TTC549 (cell line): ENCODE measurements around the gene SPDYE2.
"Not testable (repeated sequence)": the region's sequence is repeated elsewhere in the genome, so short reads cannot be mapped to it uniquely, and the experiment has no call there.

ENCODE experiments used
- FAIRE-seq: peaks from 2 replicates; lab custom pipeline; 2012; peaks lifted over from hg19 to GRCh38; lab: Jason Lieb, UNC

The SPDYE2 gene

GRCh38 chr7:102542083-102542482, 8.9 kb upstream of the SPDYE2 start:
- not testable (repeated sequence) for FAIRE-seq

GRCh38 chr7:102542771-102543170, 8.3 kb upstream of the SPDYE2 start:
- FAIRE-seq, result not testable (repeated sequence)

- not testable (repeated sequence) for FAIRE-seq
Measured at GRCh38 chr7:102543596-102543995, 7.4 kb upstream of the SPDYE2 start, which contains the start of gene UPK3BL2. Gene UPK3BL2 (minus strand): TSS chr7:102543696. CDS start chr7:102543636, 60 bp downstream.

- FAIRE-seq, result not testable (repeated sequence)
Measured at GRCh38 chr7:102544372-102544771, 6.7 kb upstream of the SPDYE2 start.

GRCh38 chr7:102545288-102545687, 5.7 kb upstream of the SPDYE2 start:
- not testable (repeated sequence) for FAIRE-seq

- not testable (repeated sequence) for FAIRE-seq
Measured at GRCh38 chr7:102546353-102546752, 4.7 kb upstream of the SPDYE2 start.

- not testable (repeated sequence) for FAIRE-seq
Measured at GRCh38 chr7:102568620-102569019, 17.6 kb downstream of the SPDYE2 start.

- not testable (repeated sequence) for FAIRE-seq
Measured at GRCh38 chr7:102572261-102573239, 21.5 kb downstream of the SPDYE2 start, which contains the start of gene POLR2J3. Gene POLR2J3 (minus strand): TSS chr7:102572583. CDS start chr7:102572521, 62 bp downstream.

- FAIRE-seq, result not testable (repeated sequence)
Measured at GRCh38 chr7:102574607-102575006, 23.6 kb downstream of the SPDYE2 start.

GRCh38 chr7:102576363-102576762, 25.3 kb downstream of the SPDYE2 start:
- not testable (repeated sequence) for FAIRE-seq

- not testable (repeated sequence) for FAIRE-seq
Measured at GRCh38 chr7:102577315-102578240, 26.6 kb downstream of the SPDYE2 start.

GRCh38 chr7:102578486-102578885, 27.5 kb downstream of the SPDYE2 start:
- FAIRE-seq, result not testable (repeated sequence)

- FAIRE-seq, result not testable (repeated sequence)
Measured at GRCh38 chr7:102581722-102582121, 30.7 kb downstream of the SPDYE2 start.

- FAIRE-seq, result not testable (repeated sequence)
Measured at GRCh38 chr7:102583495-102583894, 32.5 kb downstream of the SPDYE2 start.

GRCh38 chr7:102589857-102590256, 38.8 kb downstream of the SPDYE2 start:
- FAIRE-seq, result not testable (repeated sequence)

- FAIRE-seq, result not testable (repeated sequence)
Measured at GRCh38 chr7:102592477-102593019, 41.5 kb downstream of the SPDYE2 start.

GRCh38 chr7:102593637-102594334, 42.8 kb downstream of the SPDYE2 start:
- not testable (repeated sequence) for FAIRE-seq

GRCh38 chr7:102596036-102596435, 45.0 kb downstream of the SPDYE2 start:
- FAIRE-seq, result not testable (repeated sequence)

- FAIRE-seq, result not testable (repeated sequence)
Measured at GRCh38 chr7:102599699-102600098, 48.7 kb downstream of the SPDYE2 start.

GRCh38 chr7:102602317-102602716, 51.3 kb downstream of the SPDYE2 start:
- FAIRE-seq, result not testable (repeated sequence)
